Superior temporal gyrus (tissue), 1 donor: Measurements from ENCODE around the gene CD274.

Experiments used
- DNase-seq: peaks from one replicate; pipeline ENCODE4 v3.0.0-alpha.2; 2016; ENCODE audit errors: extremely low spot score

The CD274 gene

GRCh38 chr9:5499889-5500398, 49.6 kb downstream of the CD274 start:
- no peak for DNase-seq

- no peak for DNase-seq
Observed at GRCh38 chr9:5500441-5501235, 50.3 kb downstream of the CD274 start.

GRCh38 chr9:5502553-5502952, 52.2 kb downstream of the CD274 start:
- DNase-seq = no peak

GRCh38 chr9:5509573-5509972, 59.2 kb downstream of the CD274 start:
- DNase-seq = no peak

- DNase-seq = peak; percentile 43
Observed at GRCh38 chr9:5510360-5510931, 60.1 kb downstream of the CD274 start, which contains the start of gene PDCD1LG2. Gene PDCD1LG2, plus strand, starts transcription at chr9:5510531. Its CDS starts 12,016 bp downstream, at chr9:5522547.

GRCh38 chr9:5510989-5511388, 60.6 kb downstream of the CD274 start:
- DNase-seq = no peak

- no peak for DNase-seq
Observed at GRCh38 chr9:5511476-5511875, 61.1 kb downstream of the CD274 start.

- DNase-seq = no peak
Observed at GRCh38 chr9:5511935-5512580, 61.7 kb downstream of the CD274 start.

GRCh38 chr9:5512658-5513452, 62.5 kb downstream of the CD274 start:
- DNase-seq = no peak

- no peak for DNase-seq
Observed at GRCh38 chr9:5513966-5514616, 63.7 kb downstream of the CD274 start.

GRCh38 chr9:5514617-5515260, 64.4 kb downstream of the CD274 start:
- DNase-seq = no peak

GRCh38 chr9:5515261-5515650, 64.9 kb downstream of the CD274 start:
- no peak for DNase-seq

GRCh38 chr9:5516453-5517220, 66.3 kb downstream of the CD274 start:
- DNase-seq = no peak

- DNase-seq = peak; percentile 61
Observed at GRCh38 chr9:5518171-5518936, 68.0 kb downstream of the CD274 start.

GRCh38 chr9:5518937-5519319, 68.6 kb downstream of the CD274 start:
- no peak for DNase-seq
